GM12891 (cell line): ENCODE data around the gene SLC35F6.
"Not testable (repeated sequence)": the region's sequence is repeated elsewhere in the genome, so short reads cannot be mapped to it uniquely, and the experiment has no call there.

Experiments
- DNase-seq: peaks from one replicate; pipeline ENCODE4 v3.0.0; 2011; ENCODE audit warnings: low spot score; ENCODE audit not compliant: insufficient read length
- FAIRE-seq: peaks from 2 replicates; lab custom pipeline; 2011; peaks lifted over from hg19 to GRCh38; lab: Jason Lieb, UNC
- PAX5 ChIP-seq: IDR thresholded peaks from 2 replicates; pipeline ENCODE4 v1.6.1; 2011; ENCODE audit warnings: low read length, moderate library complexity, mild to moderate bottlenecking; ENCODE audit not compliant: insufficient read depth, severe bottlenecking
- POLR2A ChIP-seq: IDR thresholded peaks from 2 replicates; pipeline ENCODE4 v1.6.1; 2011; ENCODE audit warnings: low read depth, low read length, control low read depth
- POLR2AphosphoS5 ChIP-seq: IDR thresholded peaks from 2 replicates; pipeline ENCODE4 v1.6.1; 2011; ENCODE audit warnings: low read depth, low read length, control low read depth
- POU2F2 ChIP-seq: IDR thresholded peaks from 2 replicates; pipeline ENCODE4 v1.6.1; 2011; ENCODE audit warnings: low read depth, mild to moderate bottlenecking, control low read depth, low read length, moderate library complexity
- SPI1 ChIP-seq: IDR thresholded peaks from 2 replicates; pipeline ENCODE4 v1.6.1; 2011; ENCODE audit warnings: low read depth, low read length, control low read depth
- TAF1 ChIP-seq: IDR thresholded peaks from 2 replicates; pipeline ENCODE4 v1.6.1; 2011; ENCODE audit warnings: low read depth, low read length, control low read depth

The SLC35F6 gene

GRCh38 chr2:26812731-26813130, 48.6 kb downstream of the SLC35F6 start:
- no peak for DNase-seq
- no peak for FAIRE-seq
- TF ChIP-seq SPI1 (no peak), POU2F2 (no peak), PAX5 (no peak)

GRCh38 chr2:26814072-26814765, 50.1 kb downstream of the SLC35F6 start:
- not testable (repeated sequence) for FAIRE-seq, DNase-seq

DNA sequence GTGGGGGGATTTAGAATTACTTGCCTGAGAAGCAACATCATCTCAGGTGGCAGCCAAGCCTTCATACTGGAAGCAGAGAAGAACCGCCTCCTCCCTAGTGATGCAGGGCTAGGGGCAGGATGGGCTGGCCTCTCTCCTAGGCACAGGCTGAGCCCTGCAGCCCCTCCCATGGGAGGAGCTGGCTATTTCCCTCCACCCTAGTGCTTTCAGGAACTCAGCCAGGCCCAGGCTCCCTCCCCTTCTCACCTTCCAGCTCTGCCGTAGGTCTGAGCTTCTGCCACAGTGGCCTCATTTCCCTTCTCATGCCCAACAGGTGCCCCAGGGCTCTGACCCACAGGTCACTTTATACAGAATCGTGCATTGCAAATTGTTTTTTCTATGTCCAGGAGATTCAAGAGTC, 52.8 kb downstream of the SLC35F6 start:
- FAIRE-seq (no peak), DNase-seq (no peak)
- TF ChIP-seq PAX5 (no peak), TAF1 (no peak), POU2F2 (no peak), POLR2AphosphoS5 (no peak), SPI1 (no peak), POLR2A (no peak)

DNA sequence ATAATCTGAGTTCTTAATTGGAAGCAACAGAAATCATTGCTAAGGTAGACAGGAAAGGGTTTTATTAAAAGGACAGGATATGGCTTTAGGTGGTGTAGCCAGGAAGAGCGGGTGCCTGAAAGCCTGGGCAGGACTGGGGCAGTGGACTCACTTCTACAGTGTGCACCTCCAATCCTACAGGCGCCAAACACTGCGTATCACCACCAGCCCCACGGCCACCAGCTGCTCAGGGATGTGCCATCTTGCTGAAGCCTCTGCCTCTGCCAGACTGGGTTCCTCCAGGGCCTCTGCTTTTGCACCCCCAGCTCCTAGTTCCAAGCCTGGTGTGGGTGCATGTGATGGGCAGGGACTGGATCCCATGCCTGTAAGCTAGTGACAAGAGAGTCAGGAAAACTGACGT, 54.2 kb downstream of the SLC35F6 start:
- TF ChIP-seq POLR2A (no peak), POU2F2 (no peak), TAF1 (no peak), SPI1 (no peak), PAX5 (no peak), POLR2AphosphoS5 (no peak)
- no peak for DNase-seq

GRCh38 chr2:26818972-26819371, 54.9 kb downstream of the SLC35F6 start:
- no peak for DNase-seq
- no peak for FAIRE-seq
- TF ChIP-seq SPI1, result no peak
- TF ChIP-seq PAX5, result no peak
- TF ChIP-seq POU2F2, result no peak
- no peak for TF ChIP-seq POLR2A
- TF ChIP-seq POLR2AphosphoS5, result no peak
- no peak for TF ChIP-seq TAF1

More for the DNA sequence above, 54.2 kb downstream of the SLC35F6 start:
- FAIRE-seq, result no peak

DNA sequence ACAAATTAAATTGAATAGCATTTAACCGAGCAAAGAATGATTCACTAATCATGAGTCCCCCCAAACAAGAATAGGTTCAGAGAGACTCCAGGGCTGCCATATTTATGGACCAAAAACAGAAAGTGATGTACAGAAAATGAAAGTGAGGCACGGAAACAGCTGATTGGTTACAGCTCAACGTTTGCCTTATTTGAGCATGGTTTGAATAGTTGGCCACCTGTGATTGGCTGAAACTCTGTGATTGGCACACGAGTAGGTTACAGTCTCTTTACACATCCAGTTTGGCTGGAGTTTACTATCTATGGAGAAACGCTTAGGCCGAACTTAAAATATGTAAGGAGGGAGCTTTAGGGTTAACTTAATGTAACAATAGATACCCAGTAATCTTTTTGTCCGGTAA, 56.8 kb downstream of the SLC35F6 start:
- DNase-seq (no peak), FAIRE-seq (no peak)
- TF ChIP-seq POLR2AphosphoS5 (no peak), PAX5 (no peak), SPI1 (no peak), TAF1 (no peak), POLR2A (no peak), POU2F2 (no peak)

DNA sequence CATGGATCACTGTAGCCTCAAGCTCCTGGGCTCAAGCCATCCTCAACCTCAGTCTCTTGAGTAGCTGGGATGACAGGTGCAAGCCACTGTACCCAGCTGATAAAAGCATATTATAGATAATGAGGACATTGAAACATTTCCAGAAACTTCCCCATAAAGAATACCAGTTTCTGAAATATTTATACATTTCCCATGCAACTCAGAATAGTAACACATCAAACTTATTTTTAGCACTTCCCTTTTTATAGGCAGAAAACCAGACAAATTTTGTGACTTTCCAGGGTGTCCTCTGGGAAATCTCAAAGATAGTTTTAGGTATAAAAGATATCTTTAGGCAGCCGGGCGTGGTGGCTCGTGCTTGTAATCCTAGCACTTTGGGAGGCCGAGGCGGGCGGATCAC, 58.8 kb downstream of the SLC35F6 start:
- no peak for FAIRE-seq
- DNase-seq, result no peak
- TF ChIP-seq SPI1, result no peak
- TF ChIP-seq TAF1, result no peak
- no peak for TF ChIP-seq POLR2A
- no peak for TF ChIP-seq POLR2AphosphoS5
- TF ChIP-seq POU2F2, result no peak
- no peak for TF ChIP-seq PAX5
